PC-9 (cell line): ENCODE measurements around the gene CLBA1. TPM values are rescaled to one million over a fixed set of nuclear protein-coding genes. Genes with fewer than 3 reads are reported as not detected.

Source experiments
- BruUV-seq: library from RNA; stranded (reverse); fragments of 400-500 nt; replicated peaks from 2 replicates; lab custom pipeline; 2021; lab: Mats Ljungman, UMichigan
- CTCF ChIA-PET: fragments of 300-600 bp; sonication (Branson Sonifier 250); formaldehyde crosslinking; loops from one replicate; lab custom pipeline; 2022; ENCODE audit warnings: antibody characterized with exemption; lab: Charles Lee
- POLR2A ChIA-PET: fragments of 300-600 bp; sonication (Branson Sonifier 250); formaldehyde crosslinking; loops from one replicate; lab custom pipeline; 2022; ENCODE audit warnings: antibody characterized with exemption; ENCODE audit not compliant: unreplicated experiment; lab: Charles Lee
- DNase-seq, 2 experiments: peaks; one replicate each; pipeline versions ENCODE4 v3.0.0 to v3.0.0-alpha.2; 2015 to 2022; ENCODE audit warnings: mixed read lengths in 1 of 2
- H2AFZ ChIP-seq: fragments of 200-600 bp; sonication (generic); 2 replicates; pipeline ENCODE4 v1.8.1; 2017; ENCODE audit warnings: antibody characterized with exemption
- H3F3A ChIP-seq: fragments of 200-600 bp; sonication (generic); 2 replicates; pipeline ENCODE4 v1.8.1; 2017; ENCODE audit warnings: antibody characterized with exemption, mild to moderate bottlenecking, low read depth; ENCODE audit not compliant: insufficient read depth
- H3K27ac ChIP-seq: fragments of 200-600 bp; sonication (generic); 2 replicates; pipeline ENCODE4 v1.6.1; 2016; ENCODE audit warnings: mixed run types
- H3K27me3 ChIP-seq: fragments of 200-600 bp; sonication (generic); 2 replicates; pipeline ENCODE4 v1.6.1; 2016; ENCODE audit warnings: low read depth, mixed run types; ENCODE audit not compliant: insufficient read depth
- H3K36me3 ChIP-seq: fragments of 200-600 bp; sonication (generic); 2 replicates; pipeline ENCODE4 v1.6.1; 2016; ENCODE audit warnings: low read depth, mixed run types
- H3K4me1 ChIP-seq: fragments of 200-600 bp; sonication (generic); replicated peaks from 2 replicates; pipeline ENCODE4 v1.6.1; 2016; ENCODE audit warnings: mixed run types; ENCODE audit not compliant: insufficient read depth
- H3K4me2 ChIP-seq: fragments of 200-600 bp; sonication (generic); 2 replicates; pipeline ENCODE4 v1.6.1; 2017; ENCODE audit warnings: mixed run types
- H3K4me3 ChIP-seq: fragments of 200-600 bp; sonication (generic); 2 replicates; pipeline ENCODE4 v1.6.1; 2016; ENCODE audit warnings: mixed run types
- H3K79me2 ChIP-seq: fragments of 200-600 bp; sonication (generic); 2 replicates; pipeline ENCODE4 v1.6.1; 2017; ENCODE audit warnings: low read depth, mixed run types
- H3K9me2 ChIP-seq: fragments of 200-600 bp; sonication (generic); 2 replicates; pipeline ENCODE4 v1.8.1; 2017; ENCODE audit warnings: mild to moderate bottlenecking; ENCODE audit not compliant: insufficient read depth
- H3K9me3 ChIP-seq: fragments of 200-600 bp; sonication (generic); 2 replicates; pipeline ENCODE4 v1.8.1; 2016; ENCODE audit warnings: low read depth; ENCODE audit not compliant: insufficient read depth
- H4K20me1 ChIP-seq: fragments of 200-600 bp; sonication (generic); 2 replicates; pipeline ENCODE4 v1.8.1; 2017; ENCODE audit not compliant: insufficient read depth
- CTCF ChIP-seq: fragments of 200-600 bp; sonication (generic); conservative IDR thresholded peaks from 2 replicates; pipeline ENCODE4 v1.6.1; 2017; ENCODE audit warnings: mixed run types, antibody characterized with exemption, mild to moderate bottlenecking, moderate library complexity
- EZH2 ChIP-seq: fragments of 200-600 bp; sonication (generic); IDR thresholded peaks from 2 replicates; pipeline ENCODE4 v1.8.0; 2017; ENCODE audit warnings: antibody characterized with exemption, low read depth
- intact Hi-C: fragments of 100-400 bp; cut with micrococcal nuclease; formaldehyde crosslinking; loops from one replicate; pipeline ENCODE4 v1.10.0; 2022; ENCODE audit not compliant: unreplicated experiment
- total RNA-seq: library from RNA; stranded (reverse); gene quantifications from 2 replicates; pipeline ENCODE4 v1.2.3, GENCODE V29; 2021

Gene CLBA1
- total RNA-seq, 1 experiment from 2014 or later, result 12.6 TPM

- Histone ChIP-seq H3K4me1 (peaks cover 86% of the 10 kb centered on the region), H2AFZ (no peak overlapping the region), H3K27me3 (no peaks in the 10 kb centered on the region), H3K27ac (peak overlapping the region; percentile 97), H3K79me2 (no peaks in the 10 kb centered on the region), H3F3A (peaks cover 39% of the 10 kb centered on the region), H3K36me3 (no peaks in the 10 kb centered on the region), H3K4me3 (peak overlapping the region; percentile 41; the same call in 1 of the 2 replicates), H3K9me2 (no peaks in the 10 kb centered on the region), H3K4me2 (peak overlapping the region; percentile 72), H4K20me1 (no peaks in the 10 kb centered on the region), H3K9me3 (no peaks in the 10 kb centered on the region)
- peak; percentile 87 to 91 for DNase-seq
- intact Hi-C loops, result loop anchor here (1.0 to 5.0 kb wide), 8 partner anchors 48 to 510 kb away; partner anchors contain the start of genes BRF1 and CDCA4
- TF ChIP-seq CTCF, result peak; percentile 33; the same call in 1 of the 2 replicates
- no peak for TF ChIP-seq EZH2
- CTCF ChIA-PET, result interaction anchor here (0.5 to 0.6 kb wide), 2 partner anchors 74 to 392 kb away, joined by 3 to 6 read pairs; no protein-coding TSS in a partner anchor
- BruUV-seq, result no TSS peak
- POLR2A ChIA-PET, result interaction anchor here (0.5 to 1.2 kb wide), 6 partner anchors 13 to 181 kb away, joined by 4 to 16 read pairs (median 6); partner anchors contain the start of gene CLBA1
Observed at GRCh38 chr14:104972301-104973134, 13.1 kb upstream of the CLBA1 start.

GRCh38 chr14:104973135-104973384, 12.5 kb upstream of the CLBA1 start:
- CTCF ChIA-PET, result interaction anchor here (0.6 kb wide), 1 partner anchor 74 kb away, joined by 6 read pairs; no protein-coding TSS in a partner anchor
- no peaks in the 10 kb centered on the region for H3K9me3 ChIP-seq
- intact Hi-C loops, result loop anchor here (1.0 to 5.0 kb wide), 8 partner anchors 48 to 509 kb away; partner anchors contain the start of genes BRF1 and CDCA4
- peak overlapping the region; percentile 72 for H3K4me2 ChIP-seq
- no peak for DNase-seq
- peaks cover 39% of the 10 kb centered on the region for H3F3A ChIP-seq
- no peaks in the 10 kb centered on the region for H3K27me3 ChIP-seq
- no peaks in the 10 kb centered on the region for H4K20me1 ChIP-seq
- TF ChIP-seq EZH2, result no peak
- TF ChIP-seq CTCF, result no peak
- no TSS peak for BruUV-seq
- no peaks in the 10 kb centered on the region for H3K79me2 ChIP-seq
- H3K9me2 ChIP-seq, result no peaks in the 10 kb centered on the region
- peak overlapping the region; percentile 41; the same call in 1 of the 2 replicates for H3K4me3 ChIP-seq
- no peaks in the 10 kb centered on the region for H3K36me3 ChIP-seq
- POLR2A ChIA-PET, result interaction anchor here (0.6 to 1.1 kb wide), 2 partner anchors 12 to 108 kb away, joined by 7 to 12 read pairs; partner anchors contain the start of genes CEP170B and CLBA1
- no peak overlapping the region for H2AFZ ChIP-seq
- peaks cover 82% of the 10 kb centered on the region for H3K4me1 ChIP-seq
- H3K27ac ChIP-seq, result peak overlapping the region; percentile 97

- TF ChIP-seq CTCF, result no peak
- TF ChIP-seq EZH2, result no peak
- Histone ChIP-seq H3K79me2 (no peaks in the 10 kb centered on the region), H3K4me1 (peaks cover 78% of the 10 kb centered on the region), H3K4me2 (peak overlapping the region; percentile 64), H3K9me2 (no peaks in the 10 kb centered on the region), H3K36me3 (no peaks in the 10 kb centered on the region), H3K27me3 (no peaks in the 10 kb centered on the region), H4K20me1 (no peaks in the 10 kb centered on the region), H2AFZ (no peak overlapping the region; the same call in 1 of the 2 replicates), H3K4me3 (peak overlapping the region; percentile 26; the same call in 1 of the 2 replicates), H3K27ac (peak overlapping the region; percentile 97), H3F3A (peaks cover 41% of the 10 kb centered on the region), H3K9me3 (no peaks in the 10 kb centered on the region)
- peak; percentile 92 to 97 for DNase-seq
- intact Hi-C loops, result loop anchor here (1.0 to 5.0 kb wide), 8 partner anchors 47 to 509 kb away; partner anchors contain the start of genes BRF1 and CDCA4
- POLR2A ChIA-PET, result interaction anchor here (0.6 to 1.1 kb wide), 4 partner anchors 52 to 109 kb away, joined by 3 to 12 read pairs (median 4); partner anchors contain the start of gene CEP170B
- CTCF ChIA-PET, result interaction anchor here (0.6 to 0.8 kb wide), 2 partner anchors 73 to 114 kb away, joined by 4 to 6 read pairs; no protein-coding TSS in a partner anchor
- BruUV-seq, result no TSS peak
Observed at GRCh38 chr14:104973385-104974145, 12.0 kb upstream of the CLBA1 start.
